ENCODE measurements around the gene IFNA10. TPM values are rescaled to one million over a fixed set of nuclear protein-coding genes. Genes with fewer than 3 reads are reported as not detected.
"Not testable (repeated sequence)": the region's sequence is repeated elsewhere in the genome, so short reads cannot be mapped to it uniquely, and the experiment has no call there.

Gene IFNA10
- polyA plus RNA-seq, 1 donor (not counting 4 experiments of a cell fraction or from before 2014, with no cell fraction given) = not detected

- H3K9me3 ChIP-seq (ENCODE audit: control insufficient read depth, low read depth, low read length); H3K4me1 ChIP-seq (ENCODE audit: control insufficient read depth, extremely low read depth, insufficient read depth, low read length); H3K36me3 ChIP-seq (ENCODE audit: control insufficient read depth in 2 of 2, extremely low read depth in 1 of 2, insufficient read depth in 2 of 2, low read length in 2 of 2); FAIRE-seq; dilution Hi-C loops (cut with MboI; ENCODE audit: extremely low pct_ligation_motif_present, low sequenced_read_pairs); H2AFZ ChIP-seq (ENCODE audit: control insufficient read depth, low read length); H3K27ac ChIP-seq (ENCODE audit: control insufficient read depth, insufficient read depth, low read length); H3K27me3 ChIP-seq (ENCODE audit: control insufficient read depth, extremely low read depth, insufficient read depth, low read length); H3K4me3 ChIP-seq (ENCODE audit: control insufficient read depth in 2 of 3, extremely low read depth in 1 of 3, insufficient read depth in 2 of 3, low read depth in 1 of 3, low read length in 3 of 3); H4K20me1 ChIP-seq (ENCODE audit: control insufficient read depth, extremely low read depth, insufficient read depth, low read length); H3K9ac ChIP-seq (ENCODE audit: control insufficient read depth, extremely low read depth, insufficient read depth, low read length); H3K79me2 ChIP-seq (ENCODE audit: control insufficient read depth, insufficient read depth, low read length); DNase-seq (ENCODE audit: low read depth, low spot score); H3K9me1 ChIP-seq (ENCODE audit: control insufficient read depth, extremely low read depth, insufficient read depth, low read length); H3K4me2 ChIP-seq (ENCODE audit: control insufficient read depth, extremely low read depth, insufficient read depth, low read depth, low read length): not testable (repeated sequence)
- TF ChIP-seq CTCF (optimal IDR thresholded peaks at IDR 0.05 in 1 of 3, IDR thresholded peaks at IDR 0.05 in 1 of 3, conservative IDR thresholded peaks at IDR 0.05 in 1 of 3; ENCODE audit: extremely low read depth in 1 of 3, insufficient read depth in 2 of 3, low read length in 3 of 3) = peak; percentile 6 to 47 (median 27)
Measured at GRCh38 chr9:21194867-21195776, 11.8 kb downstream of the IFNA10 start.

GRCh38 chr9:21187487-21187886 lies 19.5 kb downstream of the IFNA10 start, which contains the start of gene IFNA4:
Gene IFNA4, minus strand, starts transcription at chr9:21187587. Its CDS starts 56 bp downstream, at chr9:21187531.
- H3K9me3 ChIP-seq (ENCODE audit: control insufficient read depth, low read depth, low read length); H4K20me1 ChIP-seq (ENCODE audit: control insufficient read depth, extremely low read depth, insufficient read depth, low read length); H3K4me3 ChIP-seq (ENCODE audit: control insufficient read depth in 2 of 3, extremely low read depth in 1 of 3, insufficient read depth in 2 of 3, low read depth in 1 of 3, low read length in 3 of 3); H3K9ac ChIP-seq (ENCODE audit: control insufficient read depth, extremely low read depth, insufficient read depth, low read length); H2AFZ ChIP-seq (ENCODE audit: control insufficient read depth, low read length); H3K4me2 ChIP-seq (ENCODE audit: control insufficient read depth, extremely low read depth, insufficient read depth, low read depth, low read length); FAIRE-seq; H3K79me2 ChIP-seq (ENCODE audit: control insufficient read depth, insufficient read depth, low read length); DNase-seq (ENCODE audit: low read depth, low spot score); H3K27ac ChIP-seq (ENCODE audit: control insufficient read depth, insufficient read depth, low read length); dilution Hi-C loops (cut with MboI; ENCODE audit: extremely low pct_ligation_motif_present, low sequenced_read_pairs); H3K4me1 ChIP-seq (ENCODE audit: control insufficient read depth, extremely low read depth, insufficient read depth, low read length); H3K9me1 ChIP-seq (ENCODE audit: control insufficient read depth, extremely low read depth, insufficient read depth, low read length); H3K36me3 ChIP-seq (ENCODE audit: control insufficient read depth in 2 of 2, extremely low read depth in 1 of 2, insufficient read depth in 2 of 2, low read length in 2 of 2); H3K27me3 ChIP-seq (ENCODE audit: control insufficient read depth, extremely low read depth, insufficient read depth, low read length): not testable (repeated sequence)

All from keratinocyte (primary cell).